ENCODE results near the gene TSC1.

The TSC1 gene

GRCh38 chr9:132931178-132931735 is 13.2 kb downstream of the TSC1 start:
- DNase-seq: no peak

- DNase-seq: no peak
Observed at GRCh38 chr9:132927704-132928103, 16.7 kb downstream of the TSC1 start.

- DNase-seq: no peak
Observed at GRCh38 chr9:132923346-132923902, 21.0 kb downstream of the TSC1 start.

GRCh38 chr9:132919614-132920268 is 24.7 kb downstream of the TSC1 start:
- DNase-seq: no peak

- DNase-seq: no peak
Observed at GRCh38 chr9:132914924-132915323, 29.5 kb downstream of the TSC1 start.

- no peak for DNase-seq
Observed at GRCh38 chr9:132912131-132912530, 32.3 kb downstream of the TSC1 start.

GRCh38 chr9:132910376-132910775 is 34.0 kb downstream of the TSC1 start:
- DNase-seq: no peak

- no peak for DNase-seq
Observed at GRCh38 chr9:132909311-132909710, 35.1 kb downstream of the TSC1 start.

- DNase-seq: no peak
Observed at GRCh38 chr9:132908635-132909034, 35.8 kb downstream of the TSC1 start.

GRCh38 chr9:132905726-132906125 is 38.7 kb downstream of the TSC1 start:
- no peak for DNase-seq

GRCh38 chr9:132903574-132904492 is 40.6 kb downstream of the TSC1 start:
- DNase-seq: no peak

GRCh38 chr9:132901858-132902831 is 42.3 kb downstream of the TSC1 start:
- DNase-seq: peak; percentile 60 to 83 (median 70)

GRCh38 chr9:132898051-132898450 is 46.4 kb downstream of the TSC1 start:
- DNase-seq: no peak

GRCh38 chr9:132896906-132897305 is 47.5 kb downstream of the TSC1 start:
- no peak for DNase-seq

GRCh38 chr9:132896264-132896663 is 48.2 kb downstream of the TSC1 start:
- DNase-seq: no peak

- no peak for DNase-seq
Observed at GRCh38 chr9:132894862-132895835, 49.3 kb downstream of the TSC1 start.

GRCh38 chr9:132894346-132894745 is 50.1 kb downstream of the TSC1 start:
- no peak for DNase-seq

GRCh38 chr9:132892400-132892799 is 52.0 kb downstream of the TSC1 start:
- no peak for DNase-seq

- DNase-seq: no peak
Observed at GRCh38 chr9:132888151-132888550, 56.3 kb downstream of the TSC1 start.

- no peak for DNase-seq
Observed at GRCh38 chr9:132887181-132888120, 57.0 kb downstream of the TSC1 start.
